ENCODE measurements around the gene MT1A. TPM values are rescaled to one million over a fixed set of nuclear protein-coding genes. Genes with fewer than 3 reads are reported as not detected.

MT1A gene
- polyA plus RNA-seq, 1 donor (not counting 4 experiments of a cell fraction or from before 2014, with no cell fraction given): not detected

GRCh38 chr16:56645311-56645710 lies 6.8 kb downstream of the MT1A start:
- Histone ChIP-seq H3K79me2 (ENCODE audit: control insufficient read depth, insufficient read depth, low read length) (no peaks in the 10 kb centered on the region), H3K9me3 (ENCODE audit: control insufficient read depth, low read depth, low read length) (no peaks in the 10 kb centered on the region), H3K4me1 (ENCODE audit: control insufficient read depth, extremely low read depth, insufficient read depth, low read length) (peaks cover 18% of the 10 kb centered on the region), H3K4me2 (ENCODE audit: control insufficient read depth, extremely low read depth, insufficient read depth, low read depth, low read length) (no peak overlapping the region), H2AFZ (ENCODE audit: control insufficient read depth, low read length) (no peak overlapping the region), H3K9me1 (ENCODE audit: control insufficient read depth, extremely low read depth, insufficient read depth, low read length) (no peaks in the 10 kb centered on the region), H3K27me3 (ENCODE audit: control insufficient read depth, extremely low read depth, insufficient read depth, low read length) (no peaks in the 10 kb centered on the region), H3K4me3 (ENCODE audit: control insufficient read depth in 2 of 3, extremely low read depth in 1 of 3, insufficient read depth in 2 of 3, low read depth in 1 of 3, low read length in 3 of 3) (no peak overlapping the region), H3K9ac (ENCODE audit: control insufficient read depth, extremely low read depth, insufficient read depth, low read length) (no peak overlapping the region), H3K27ac (ENCODE audit: control insufficient read depth, insufficient read depth, low read length) (no peak overlapping the region), H3K36me3 (ENCODE audit: control insufficient read depth in 2 of 2, extremely low read depth in 1 of 2, insufficient read depth in 2 of 2, low read length in 2 of 2) (no peaks in the 10 kb centered on the region), H4K20me1 (ENCODE audit: control insufficient read depth, extremely low read depth, insufficient read depth, low read length) (no peaks in the 10 kb centered on the region)
- TF ChIP-seq EZH2 (IDR thresholded peaks at IDR 0.05; ENCODE audit: low read length) (no peak), CTCF (optimal IDR thresholded peaks at IDR 0.05 in 1 of 3, IDR thresholded peaks at IDR 0.05 in 1 of 3, conservative IDR thresholded peaks at IDR 0.05 in 1 of 3; ENCODE audit: extremely low read depth in 1 of 3, insufficient read depth in 2 of 3, low read length in 3 of 3) (no peak)
- dilution Hi-C loops (cut with MboI; ENCODE audit: extremely low pct_ligation_motif_present, low sequenced_read_pairs): no loop called here
- DNase-seq (ENCODE audit: low read depth, low spot score): no peak
- no peak for FAIRE-seq

GRCh38 chr16:56645838-56646237 lies 7.4 kb downstream of the MT1A start:
- FAIRE-seq: no peak
- H3K27me3 ChIP-seq (ENCODE audit: control insufficient read depth, extremely low read depth, insufficient read depth, low read length): no peaks in the 10 kb centered on the region
- H3K9ac ChIP-seq (ENCODE audit: control insufficient read depth, extremely low read depth, insufficient read depth, low read length): no peak overlapping the region
- no peaks in the 10 kb centered on the region for H3K36me3 ChIP-seq (ENCODE audit: control insufficient read depth in 2 of 2, extremely low read depth in 1 of 2, insufficient read depth in 2 of 2, low read length in 2 of 2)
- H3K9me3 ChIP-seq (ENCODE audit: control insufficient read depth, low read depth, low read length): no peaks in the 10 kb centered on the region
- TF ChIP-seq CTCF (optimal IDR thresholded peaks at IDR 0.05 in 1 of 3, IDR thresholded peaks at IDR 0.05 in 1 of 3, conservative IDR thresholded peaks at IDR 0.05 in 1 of 3; ENCODE audit: extremely low read depth in 1 of 3, insufficient read depth in 2 of 3, low read length in 3 of 3) (no peak), EZH2 (IDR thresholded peaks at IDR 0.05; ENCODE audit: low read length) (no peak)
- no peak overlapping the region for H3K4me3 ChIP-seq (ENCODE audit: control insufficient read depth in 2 of 3, extremely low read depth in 1 of 3, insufficient read depth in 2 of 3, low read depth in 1 of 3, low read length in 3 of 3)
- peaks cover 18% of the 10 kb centered on the region for H3K4me1 ChIP-seq (ENCODE audit: control insufficient read depth, extremely low read depth, insufficient read depth, low read length)
- dilution Hi-C loops (cut with MboI; ENCODE audit: extremely low pct_ligation_motif_present, low sequenced_read_pairs): no loop called here
- no peak overlapping the region for H2AFZ ChIP-seq (ENCODE audit: control insufficient read depth, low read length)
- no peaks in the 10 kb centered on the region for H4K20me1 ChIP-seq (ENCODE audit: control insufficient read depth, extremely low read depth, insufficient read depth, low read length)
- no peaks in the 10 kb centered on the region for H3K9me1 ChIP-seq (ENCODE audit: control insufficient read depth, extremely low read depth, insufficient read depth, low read length)
- no peak overlapping the region for H3K4me2 ChIP-seq (ENCODE audit: control insufficient read depth, extremely low read depth, insufficient read depth, low read depth, low read length)
- no peaks in the 10 kb centered on the region for H3K79me2 ChIP-seq (ENCODE audit: control insufficient read depth, insufficient read depth, low read length)
- no peak for DNase-seq (ENCODE audit: low read depth, low spot score)
- H3K27ac ChIP-seq (ENCODE audit: control insufficient read depth, insufficient read depth, low read length): no peak overlapping the region

All from keratinocyte (primary cell).